Osteoblast (primary cell): ENCODE data around the gene ZNF408. TPM values are rescaled to one million over a fixed set of nuclear protein-coding genes. Genes with fewer than 3 reads are reported as not detected.
A peak's percentile ranks its signal among the peaks of the same experiment; 100 is the strongest.

ENCODE experiments used
- DNase-seq: peaks from one replicate; pipeline ENCODE4 v3.0.0; 2011; ENCODE audit warnings: low spot score, mixed read lengths; ENCODE audit not compliant: insufficient read length; ENCODE audit errors: missing footprints
- H2AFZ ChIP-seq: 2 replicates; pipeline ENCODE4 v1.6.0; 2011; ENCODE audit warnings: mild to moderate bottlenecking, low read length
- H3K27ac ChIP-seq: 2 replicates; pipeline ENCODE4 v1.5.1; 2011; ENCODE audit warnings: mild to moderate bottlenecking, low read depth, low read length, moderate library complexity
- H3K27me3 ChIP-seq: 2 replicates; pipeline ENCODE4 v1.6.0; 2012; ENCODE audit warnings: mild to moderate bottlenecking, control low read depth, inconsistent platforms, low read length, moderate library complexity; ENCODE audit not compliant: insufficient read depth
- H3K36me3 ChIP-seq: 2 replicates; pipeline ENCODE4 v1.5.1; 2011; ENCODE audit warnings: mild to moderate bottlenecking, low read length, control low read depth, moderate library complexity; ENCODE audit not compliant: insufficient read depth
- H3K4me1 ChIP-seq: 2 replicates; pipeline ENCODE4 v1.5.1; 2011; ENCODE audit warnings: mild to moderate bottlenecking, low read length, control low read depth, moderate library complexity; ENCODE audit not compliant: insufficient read depth
- H3K4me2 ChIP-seq: 2 replicates; pipeline ENCODE4 v1.6.0; 2011; ENCODE audit warnings: mild to moderate bottlenecking, low read length; ENCODE audit not compliant: insufficient read depth
- H3K4me3 ChIP-seq: fragments of 200-600 bp; sonication (generic); 3 replicates; pipeline ENCODE4 v1.5.1; 2012; ENCODE audit warnings: mild to moderate bottlenecking, low read length, inconsistent platforms; ENCODE audit not compliant: insufficient read depth
- H3K79me2 ChIP-seq: 2 replicates; pipeline ENCODE4 v1.6.0; 2012; ENCODE audit warnings: mild to moderate bottlenecking, low read length, control low read depth, inconsistent platforms; ENCODE audit not compliant: insufficient read depth
- H3K9me3 ChIP-seq: 2 replicates; pipeline ENCODE4 v1.5.1; 2011; ENCODE audit warnings: low read depth, low read length, control low read depth
- H4K20me1 ChIP-seq: 2 replicates; pipeline ENCODE4 v1.6.0; 2012; ENCODE audit warnings: mild to moderate bottlenecking, low read length, control low read depth; ENCODE audit not compliant: insufficient read depth
- total RNA-seq: library from RNA; depleted of rRNA; stranded (reverse); fragments of >200 nt; gene quantifications from 2 replicates; pipeline ENCODE4 v1.2.3, GENCODE V29; 2012
- TF ChIP-seq, protein P1 (sequence below): IDR thresholded peaks from 2 replicates; pipeline ENCODE4 v1.5.1; 2011; ENCODE audit warnings: mild to moderate bottlenecking, low read depth, low read length, moderate library complexity; ENCODE audit errors: extremely low read depth

The ZNF408 gene
- total RNA-seq, 1 donor, result 16.3 TPM

- no peaks in the 10 kb centered on the region for H3K9me3 ChIP-seq
- no peak for DNase-seq
- peaks cover 51% of the 10 kb centered on the region for H3K36me3 ChIP-seq
- H4K20me1 ChIP-seq, result peaks cover under 1% of the 10 kb centered on the region
- peaks cover 28% of the 10 kb centered on the region for H3K79me2 ChIP-seq
- no peak overlapping the region for H3K4me3 ChIP-seq
- H3K4me1 ChIP-seq, result peaks cover 19% of the 10 kb centered on the region
- H3K4me2 ChIP-seq, result no peak overlapping the region
- H3K27ac ChIP-seq, result no peak overlapping the region
- H3K27me3 ChIP-seq, result no peaks in the 10 kb centered on the region
- H2AFZ ChIP-seq, result no peak overlapping the region
- TF ChIP-seq, protein P1, sequence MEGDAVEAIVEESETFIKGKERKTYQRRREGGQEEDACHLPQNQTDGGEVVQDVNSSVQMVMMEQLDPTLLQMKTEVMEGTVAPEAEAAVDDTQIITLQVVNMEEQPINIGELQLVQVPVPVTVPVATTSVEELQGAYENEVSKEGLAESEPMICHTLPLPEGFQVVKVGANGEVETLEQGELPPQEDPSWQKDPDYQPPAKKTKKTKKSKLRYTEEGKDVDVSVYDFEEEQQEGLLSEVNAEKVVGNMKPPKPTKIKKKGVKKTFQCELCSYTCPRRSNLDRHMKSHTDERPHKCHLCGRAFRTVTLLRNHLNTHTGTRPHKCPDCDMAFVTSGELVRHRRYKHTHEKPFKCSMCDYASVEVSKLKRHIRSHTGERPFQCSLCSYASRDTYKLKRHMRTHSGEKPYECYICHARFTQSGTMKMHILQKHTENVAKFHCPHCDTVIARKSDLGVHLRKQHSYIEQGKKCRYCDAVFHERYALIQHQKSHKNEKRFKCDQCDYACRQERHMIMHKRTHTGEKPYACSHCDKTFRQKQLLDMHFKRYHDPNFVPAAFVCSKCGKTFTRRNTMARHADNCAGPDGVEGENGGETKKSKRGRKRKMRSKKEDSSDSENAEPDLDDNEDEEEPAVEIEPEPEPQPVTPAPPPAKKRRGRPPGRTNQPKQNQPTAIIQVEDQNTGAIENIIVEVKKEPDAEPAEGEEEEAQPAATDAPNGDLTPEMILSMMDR, result no peak
Observed at GRCh38 chr11:46690702-46691101, 10.1 kb upstream of the ZNF408 start.

GRCh38 chr11:46692450-46692849, 8.4 kb upstream of the ZNF408 start:
- TF ChIP-seq, protein P1, result no peak
- H2AFZ ChIP-seq, result no peak overlapping the region
- peaks cover 44% of the 10 kb centered on the region for H3K36me3 ChIP-seq
- H4K20me1 ChIP-seq, result peaks cover 12% of the 10 kb centered on the region
- H3K4me2 ChIP-seq, result no peak overlapping the region
- peaks cover 38% of the 10 kb centered on the region for H3K79me2 ChIP-seq
- H3K27ac ChIP-seq, result no peak overlapping the region
- peaks cover 16% of the 10 kb centered on the region for H3K4me1 ChIP-seq
- no peaks in the 10 kb centered on the region for H3K9me3 ChIP-seq
- H3K4me3 ChIP-seq, result no peak overlapping the region
- no peaks in the 10 kb centered on the region for H3K27me3 ChIP-seq
- no peak for DNase-seq

GRCh38 chr11:46693597-46694012, 7.2 kb upstream of the ZNF408 start:
- Histone ChIP-seq H3K4me1 (peaks cover 18% of the 10 kb centered on the region), H3K4me3 (no peak overlapping the region), H3K79me2 (peaks cover 45% of the 10 kb centered on the region), H3K9me3 (no peaks in the 10 kb centered on the region), H3K36me3 (peaks cover 35% of the 10 kb centered on the region), H3K4me2 (no peak overlapping the region), H3K27me3 (no peaks in the 10 kb centered on the region), H4K20me1 (peaks cover 16% of the 10 kb centered on the region), H2AFZ (no peak overlapping the region), H3K27ac (peak overlapping the region; percentile 78)
- TF ChIP-seq, protein P1, result no peak
- DNase-seq, result peak; percentile 88

- peaks cover 35% of the 10 kb centered on the region for H3K36me3 ChIP-seq
- no peaks in the 10 kb centered on the region for H3K27me3 ChIP-seq
- H3K27ac ChIP-seq, result peak overlapping the region; percentile 78
- DNase-seq, result no peak
- H4K20me1 ChIP-seq, result peaks cover 16% of the 10 kb centered on the region
- H3K9me3 ChIP-seq, result no peaks in the 10 kb centered on the region
- H3K4me2 ChIP-seq, result no peak overlapping the region
- H2AFZ ChIP-seq, result no peak overlapping the region
- H3K4me1 ChIP-seq, result peaks cover 23% of the 10 kb centered on the region
- TF ChIP-seq, protein P1, result no peak
- H3K79me2 ChIP-seq, result peaks cover 50% of the 10 kb centered on the region
- no peak overlapping the region for H3K4me3 ChIP-seq
Observed at GRCh38 chr11:46694072-46694471, 6.8 kb upstream of the ZNF408 start.
